IMR-90 (cell line): ENCODE results near the gene YPEL2. TPM values are rescaled to one million over a fixed set of nuclear protein-coding genes. Genes with fewer than 3 reads are reported as not detected.

Experiments used
- ATAC-seq: fragments of 200-7000 bp; cut with Tn5 transposase; 2 replicates; pipeline ENCODE4 v1.9.1; 2020; ENCODE audit warnings: low read depth, mild to moderate bottlenecking, moderate library complexity
- BruUV-seq: library from RNA; stranded (reverse); fragments of 400-500 nt; replicated peaks from 2 replicates; lab custom pipeline; 2021; lab: Mats Ljungman, UMichigan
- CTCF ChIA-PET: fragments of 300-600 bp; formaldehyde crosslinking; extraction: SDS; loops from one replicate; lab custom pipeline; 2021; ENCODE audit warnings: antibody characterized with exemption; lab: Yijun Ruan, JAX
- POLR2A ChIA-PET: fragments of 300-600 bp; sonication (Branson Sonifier 250); formaldehyde crosslinking; loops from one replicate; lab custom pipeline; 2022; ENCODE audit warnings: antibody characterized with exemption; ENCODE audit not compliant: unreplicated experiment; lab: Charles Lee
- DNase-seq: peaks from one replicate; pipeline ENCODE4 v3.0.0; 2013
- H2AFZ ChIP-seq: replicated peaks from 2 replicates; pipeline ENCODE3; 2013; ENCODE audit warnings: low read length, mild to moderate bottlenecking; ENCODE audit not compliant: poor library complexity
- H2AK5ac ChIP-seq: 2 replicates; pipeline ENCODE4 v1.6.1; 2013; ENCODE audit warnings: low read depth, low read length, inconsistent platforms
- H2AK9ac ChIP-seq: replicated peaks from 2 replicates; pipeline ENCODE3; 2013; ENCODE audit warnings: mild to moderate bottlenecking, low read depth, low read length, moderate library complexity; ENCODE audit not compliant: poor library complexity
- H2BK120ac ChIP-seq: 2 replicates; pipeline ENCODE4 v1.6.1; 2013; ENCODE audit warnings: low read depth, low read length, inconsistent platforms
- H2BK15ac ChIP-seq: 3 replicates; pipeline ENCODE4 v1.6.1; 2013; ENCODE audit warnings: low read depth, low read length, inconsistent platforms
- H2BK20ac ChIP-seq: 2 replicates; pipeline ENCODE4 v1.6.1; 2013; ENCODE audit warnings: low read depth, mild to moderate bottlenecking, inconsistent platforms, low read length, moderate library complexity
- H2BK5ac ChIP-seq: 2 replicates; pipeline ENCODE4 v1.6.1; 2013; ENCODE audit warnings: mild to moderate bottlenecking, low read depth, low read length, inconsistent platforms; ENCODE audit not compliant: poor library complexity, severe bottlenecking
- H3K14ac ChIP-seq: replicated peaks from 2 replicates; pipeline ENCODE4 v1.6.1; 2013; ENCODE audit warnings: low read depth, low read length, inconsistent platforms
- H3K18ac ChIP-seq: 2 replicates; pipeline ENCODE4 v1.6.1; 2013; ENCODE audit warnings: low read depth, low read length, control low read depth
- H3K23ac ChIP-seq: 2 replicates; pipeline ENCODE4 v1.6.1; 2013; ENCODE audit warnings: low read depth, low read length, inconsistent platforms
- H3K27ac ChIP-seq: 2 replicates; pipeline ENCODE4 v1.5.1; 2013; ENCODE audit warnings: mild to moderate bottlenecking, control low read depth, low read length; ENCODE audit not compliant: insufficient read depth
- H3K27me3 ChIP-seq: 2 replicates; pipeline ENCODE4 v1.6.1; 2013; ENCODE audit warnings: low read length; ENCODE audit not compliant: control insufficient read depth, insufficient read depth
- H3K36me3 ChIP-seq: 2 replicates; pipeline ENCODE4 v1.6.1; 2013; ENCODE audit warnings: low read length, mixed read lengths; ENCODE audit not compliant: control insufficient read depth, insufficient read depth
- H3K4ac ChIP-seq: 2 replicates; pipeline ENCODE4 v1.6.1; 2013; ENCODE audit warnings: low read depth, low read length, inconsistent platforms
- H3K4me1 ChIP-seq: 2 replicates; pipeline ENCODE4 v1.6.1; 2013; ENCODE audit warnings: low read length, mixed read lengths; ENCODE audit not compliant: control insufficient read depth, insufficient read depth
- H3K4me2 ChIP-seq: 2 replicates; pipeline ENCODE4 v1.6.1; 2013; ENCODE audit warnings: low read depth, mild to moderate bottlenecking, control low read depth, low read length, moderate library complexity
- H3K4me3 ChIP-seq: 2 replicates; pipeline ENCODE4 v1.5.1; 2013; ENCODE audit warnings: low read depth, mild to moderate bottlenecking, control low read depth, low read length, moderate library complexity; ENCODE audit not compliant: insufficient read depth
- H3K56ac ChIP-seq: 2 replicates; pipeline ENCODE4 v1.6.1; 2013; ENCODE audit warnings: low read length, inconsistent platforms; ENCODE audit not compliant: insufficient read depth; ENCODE audit errors: extremely low read depth
- H3K79me1 ChIP-seq, 2 experiments: 2 replicates each; pipeline ENCODE4 v1.6.1; 2013; ENCODE audit warnings: low read length in 2 of 2, inconsistent platforms in 1 of 2, low read depth in 1 of 2
- H3K9ac ChIP-seq: 2 replicates; pipeline ENCODE4 v1.6.1; 2013; ENCODE audit warnings: low read depth, low read length, control low read depth
- H3K9me1 ChIP-seq: 2 replicates; pipeline ENCODE4 v1.6.1; 2013; ENCODE audit warnings: low read length, inconsistent platforms; ENCODE audit not compliant: insufficient read depth
- H3K9me3 ChIP-seq: 2 replicates; pipeline ENCODE4 v1.6.1; 2013; ENCODE audit warnings: low read length; ENCODE audit not compliant: control insufficient read depth, insufficient read depth
- H4K20me1 ChIP-seq: 2 replicates; pipeline ENCODE4 v1.6.1; 2013; ENCODE audit warnings: low read length, inconsistent platforms; ENCODE audit not compliant: insufficient read depth
- H4K5ac ChIP-seq: 2 replicates; pipeline ENCODE4 v1.6.1; 2013; ENCODE audit warnings: mild to moderate bottlenecking, low read depth, low read length, control low read depth
- H4K8ac ChIP-seq, 2 experiments: 2 replicates each; pipeline ENCODE4 v1.6.1; 2013; ENCODE audit warnings: low read depth in 2 of 2, low read length in 2 of 2, control low read depth in 1 of 2, inconsistent platforms in 1 of 2
- H4K91ac ChIP-seq: 2 replicates; pipeline ENCODE4 v1.6.1; 2013; ENCODE audit warnings: low read depth, low read length, inconsistent platforms; ENCODE audit not compliant: insufficient read depth
- BHLHE40 ChIP-seq: fragments of 150-350 bp; IDR thresholded peaks from 2 replicates; pipeline ENCODE4 v1.6.1; 2016; ENCODE audit warnings: mild to moderate bottlenecking, low read depth, low read length
- CEBPB ChIP-seq: IDR thresholded peaks from 2 replicates; pipeline ENCODE4 v1.6.1; 2012; ENCODE audit warnings: low read depth, low read length, improper control_type of control experiment
- CHD1 ChIP-seq: IDR thresholded peaks from 2 replicates; pipeline ENCODE4 v1.6.1; 2012; ENCODE audit warnings: low read depth, low read length, improper control_type of control experiment
- FOS ChIP-seq: fragments of 150-350 bp; IDR thresholded peaks from 2 replicates; pipeline ENCODE4 v1.6.1; 2016; ENCODE audit warnings: low read depth, low read length
- MAFK ChIP-seq: IDR thresholded peaks from 2 replicates; pipeline ENCODE4 v1.6.1; 2012; ENCODE audit warnings: low read depth, low read length, improper control_type of control experiment
- MAZ ChIP-seq: IDR thresholded peaks from 2 replicates; pipeline ENCODE4 v1.6.1; 2012; ENCODE audit warnings: low read depth, mild to moderate bottlenecking, low read length, improper control_type of control experiment, moderate library complexity, borderline replicate concordance
- MXI1 ChIP-seq: IDR thresholded peaks from 2 replicates; pipeline ENCODE4 v1.6.1; 2012; ENCODE audit warnings: low read depth, mild to moderate bottlenecking, low read length, moderate library complexity, borderline replicate concordance
- NFE2L2 ChIP-seq: fragments of 150-350 bp; IDR thresholded peaks from 2 replicates; pipeline ENCODE4 v1.6.1; 2016; ENCODE audit warnings: low read depth, mild to moderate bottlenecking, low read length
- POLR2A ChIP-seq: IDR thresholded peaks from 2 replicates; pipeline ENCODE4 v1.6.1; 2012; ENCODE audit warnings: mild to moderate bottlenecking, low read depth, low read length
- RAD21 ChIP-seq: IDR thresholded peaks from 2 replicates; pipeline ENCODE4 v1.6.1; 2012; ENCODE audit warnings: low read length, improper control_type of control experiment
- RCOR1 ChIP-seq: IDR thresholded peaks from 2 replicates; pipeline ENCODE4 v1.6.1; 2012; ENCODE audit warnings: mild to moderate bottlenecking, low read length, improper control_type of control experiment; ENCODE audit not compliant: insufficient replicate concordance
- RFX5 ChIP-seq: IDR thresholded peaks from 2 replicates; pipeline ENCODE4 v1.8.0; 2012; ENCODE audit warnings: low read depth, mild to moderate bottlenecking, low read length, moderate library complexity
- SMC3 ChIP-seq: fragments of 150-350 bp; IDR thresholded peaks from 2 replicates; pipeline ENCODE4 v1.6.1; 2016; ENCODE audit warnings: low read depth, mild to moderate bottlenecking, antibody characterized with exemption, low read length, moderate library complexity
- WGBS, 2 experiments: methylation state at CpG; one replicate each; pipeline versions ENCODE4 v1.1.5 to v1.1.7; 2013; ENCODE audit warnings: missing lambda C conversion rate in 2 of 2; ENCODE audit not compliant: insufficient read length in 1 of 2; ENCODE audit errors: extremely low coverage in 2 of 2; 5-methylcytosine and 5-hydroxymethylcytosine counted together
- dilution Hi-C: fragments of 300-500 bp; cut with HindIII; formaldehyde crosslinking; loops from one replicate; pipeline ENCODE4 v1.14.3; 2018; ENCODE audit warnings: low sequenced_read_pairs; ENCODE audit not compliant: unreplicated experiment
- in situ Hi-C: fragments of 300-500 bp; cut with MboI; formaldehyde crosslinking; loops from 3 replicates; pipeline ENCODE4 v1.14.3; 2019; ENCODE audit warnings: low sequenced_read_pairs, inconsistent platforms, mixed read lengths
- intact Hi-C: fragments of 100-400 bp; cut with micrococcal nuclease; formaldehyde crosslinking; loops from 2 replicates; pipeline ENCODE4 v1.10.0; 2022
- polyA plus RNA-seq, 3 experiments: library from polyadenylated mRNA; depleted of rRNA; stranded (reverse); fragments of >200 nt; gene quantifications; 2 replicates each; pipeline ENCODE4 v1.2.3, GENCODE V29; 2012; ENCODE audit warnings: low replicate concordance in 1 of 3
- total RNA-seq: library from RNA; depleted of rRNA; stranded (reverse); fragments of >200 nt; gene quantifications from 2 replicates; pipeline ENCODE4 v1.2.3, GENCODE V29; 2012
- TF ChIP-seq, protein P1 (sequence below): conservative IDR thresholded peaks from 2 replicates; pipeline ENCODE4 v1.5.1; 2012; ENCODE audit warnings: mild to moderate bottlenecking, low read depth, low read length, improper control_type of control experiment
- TF ChIP-seq, protein P2 (sequence below): fragments of 150-350 bp; IDR thresholded peaks from 2 replicates; pipeline ENCODE4 v1.6.1; 2016; ENCODE audit warnings: low read depth, mild to moderate bottlenecking, low read length, moderate library complexity, borderline replicate concordance
- TF ChIP-seq, protein P3 (sequence below): fragments of 150-350 bp; IDR thresholded peaks from 2 replicates; pipeline ENCODE4 v1.6.1; 2017; ENCODE audit warnings: mild to moderate bottlenecking, antibody characterized with exemption, low read length, low read depth

Gene YPEL2
- total and polyA plus RNA-seq, 2 of the 4 experiments (the other 2 are of a cell fraction): 2.3 to 3.4 TPM

DNA sequence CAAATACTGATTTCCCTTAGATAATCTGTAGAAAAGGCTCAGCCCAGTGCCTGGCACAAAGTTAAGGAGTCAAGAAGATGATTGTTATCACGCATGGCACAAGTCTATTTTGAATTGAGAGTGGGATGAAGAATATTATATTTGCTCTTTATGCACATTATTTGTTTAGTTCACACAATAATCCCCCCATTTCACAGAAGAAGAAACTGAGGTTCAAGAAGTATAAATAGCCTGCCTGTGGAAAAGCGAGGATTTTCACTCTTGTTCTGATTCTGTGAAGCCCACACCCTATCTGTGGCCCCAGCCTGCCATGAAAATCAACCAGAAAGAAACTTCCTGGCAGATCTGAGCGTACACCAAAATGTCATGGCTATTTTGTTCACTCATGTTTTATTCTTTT lies 73.0 kb downstream of the YPEL2 start:
- Histone ChIP-seq H3K4ac (no peak overlapping the region), H3K4me1 (no peaks in the 10 kb centered on the region), H3K56ac (no peak overlapping the region), H4K20me1 (no peaks in the 10 kb centered on the region), H2AK9ac (no peak overlapping the region), H3K14ac (no peak overlapping the region), H3K4me2 (no peak overlapping the region), H3K4me3 (no peak overlapping the region), H3K27me3 (no peaks in the 10 kb centered on the region), H4K5ac (no peak overlapping the region), H2AK5ac (no peak overlapping the region), H3K27ac (no peak overlapping the region), H3K9me3 (peaks cover under 1% of the 10 kb centered on the region), H3K9ac (no peak overlapping the region), H2BK120ac (no peak overlapping the region), H3K18ac (no peak overlapping the region), H2AFZ (no peak overlapping the region), H2BK20ac (no peak overlapping the region), H3K23ac (no peak overlapping the region), H2BK5ac (no peak overlapping the region), H4K8ac (no peak overlapping the region), H3K9me1 (no peaks in the 10 kb centered on the region), H3K36me3 (no peaks in the 10 kb centered on the region), H3K79me1 (no peaks in the 10 kb centered on the region), H4K91ac (no peak overlapping the region), H2BK15ac (no peak overlapping the region)
- BruUV-seq: no TSS peak
- in situ Hi-C loops: no loop called here
- WGBS, 2 experiments: no CpG with 5 or more reads among the region's 3 CpGs
- dilution Hi-C loops: no loop called here
- CTCF ChIA-PET: no interaction called here
- POLR2A ChIA-PET: no interaction called here
- TF ChIP-seq MAZ (no peak), RAD21 (no peak), RFX5 (no peak), FOS (no peak), POLR2A (no peak), NFE2L2 (no peak), CHD1 (no peak), CEBPB (no peak), BHLHE40 (no peak), MAFK (no peak), SMC3 (no peak), RCOR1 (no peak), MXI1 (no peak)
- TF ChIP-seq, protein P1, sequence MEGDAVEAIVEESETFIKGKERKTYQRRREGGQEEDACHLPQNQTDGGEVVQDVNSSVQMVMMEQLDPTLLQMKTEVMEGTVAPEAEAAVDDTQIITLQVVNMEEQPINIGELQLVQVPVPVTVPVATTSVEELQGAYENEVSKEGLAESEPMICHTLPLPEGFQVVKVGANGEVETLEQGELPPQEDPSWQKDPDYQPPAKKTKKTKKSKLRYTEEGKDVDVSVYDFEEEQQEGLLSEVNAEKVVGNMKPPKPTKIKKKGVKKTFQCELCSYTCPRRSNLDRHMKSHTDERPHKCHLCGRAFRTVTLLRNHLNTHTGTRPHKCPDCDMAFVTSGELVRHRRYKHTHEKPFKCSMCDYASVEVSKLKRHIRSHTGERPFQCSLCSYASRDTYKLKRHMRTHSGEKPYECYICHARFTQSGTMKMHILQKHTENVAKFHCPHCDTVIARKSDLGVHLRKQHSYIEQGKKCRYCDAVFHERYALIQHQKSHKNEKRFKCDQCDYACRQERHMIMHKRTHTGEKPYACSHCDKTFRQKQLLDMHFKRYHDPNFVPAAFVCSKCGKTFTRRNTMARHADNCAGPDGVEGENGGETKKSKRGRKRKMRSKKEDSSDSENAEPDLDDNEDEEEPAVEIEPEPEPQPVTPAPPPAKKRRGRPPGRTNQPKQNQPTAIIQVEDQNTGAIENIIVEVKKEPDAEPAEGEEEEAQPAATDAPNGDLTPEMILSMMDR: no peak
- TF ChIP-seq, protein P2, sequence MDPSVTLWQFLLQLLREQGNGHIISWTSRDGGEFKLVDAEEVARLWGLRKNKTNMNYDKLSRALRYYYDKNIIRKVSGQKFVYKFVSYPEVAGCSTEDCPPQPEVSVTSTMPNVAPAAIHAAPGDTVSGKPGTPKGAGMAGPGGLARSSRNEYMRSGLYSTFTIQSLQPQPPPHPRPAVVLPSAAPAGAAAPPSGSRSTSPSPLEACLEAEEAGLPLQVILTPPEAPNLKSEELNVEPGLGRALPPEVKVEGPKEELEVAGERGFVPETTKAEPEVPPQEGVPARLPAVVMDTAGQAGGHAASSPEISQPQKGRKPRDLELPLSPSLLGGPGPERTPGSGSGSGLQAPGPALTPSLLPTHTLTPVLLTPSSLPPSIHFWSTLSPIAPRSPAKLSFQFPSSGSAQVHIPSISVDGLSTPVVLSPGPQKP: no peak
- TF ChIP-seq, protein P3, sequence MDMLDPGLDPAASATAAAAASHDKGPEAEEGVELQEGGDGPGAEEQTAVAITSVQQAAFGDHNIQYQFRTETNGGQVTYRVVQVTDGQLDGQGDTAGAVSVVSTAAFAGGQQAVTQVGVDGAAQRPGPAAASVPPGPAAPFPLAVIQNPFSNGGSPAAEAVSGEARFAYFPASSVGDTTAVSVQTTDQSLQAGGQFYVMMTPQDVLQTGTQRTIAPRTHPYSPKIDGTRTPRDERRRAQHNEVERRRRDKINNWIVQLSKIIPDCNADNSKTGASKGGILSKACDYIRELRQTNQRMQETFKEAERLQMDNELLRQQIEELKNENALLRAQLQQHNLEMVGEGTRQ: no peak
- ATAC-seq: no peak
- DNase-seq: no peak
- intact Hi-C loops: no loop called here
